Measurements from ENCODE around the gene DLG1.

DNA sequence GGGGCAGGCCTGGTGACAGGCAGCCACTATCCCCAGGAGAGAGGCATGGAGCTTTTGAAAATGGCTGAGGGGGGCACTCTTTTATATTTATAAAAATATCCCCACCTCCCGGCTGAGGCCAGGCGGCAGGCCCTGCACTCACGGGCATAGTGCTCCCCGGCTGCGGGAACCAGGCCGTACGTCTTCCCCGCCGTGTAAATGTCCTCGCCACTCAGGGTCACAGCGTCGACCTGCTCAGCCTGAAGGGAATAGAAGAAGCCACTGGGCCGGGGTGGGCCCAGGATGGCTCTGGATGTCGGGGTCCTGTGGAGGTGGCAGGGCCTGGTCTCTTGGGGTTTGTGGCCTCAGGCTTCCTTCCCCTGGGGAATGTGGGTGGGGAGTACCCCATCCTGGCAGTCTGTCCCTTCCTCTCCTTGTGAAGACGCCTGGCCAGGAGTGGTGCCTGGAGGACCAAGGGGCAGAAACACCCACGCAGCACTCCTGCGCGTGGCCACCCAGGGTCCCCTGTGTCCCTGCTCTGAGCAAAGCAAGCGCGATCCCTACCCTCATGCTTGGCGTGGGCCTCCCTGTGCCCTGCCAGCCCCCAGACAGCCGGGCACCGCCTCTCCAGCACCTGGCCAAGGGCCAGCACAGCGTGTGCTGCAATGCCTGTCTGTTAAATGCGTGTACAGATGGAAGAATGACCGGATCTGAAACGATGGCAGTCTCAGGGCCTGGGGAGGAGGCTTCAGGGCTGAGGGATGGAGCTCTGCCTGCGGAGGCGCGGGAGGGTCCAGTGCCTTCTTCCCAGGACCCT lies 287.7 kb downstream of the DLG1 start:
- TF ChIP-seq, protein P1, sequence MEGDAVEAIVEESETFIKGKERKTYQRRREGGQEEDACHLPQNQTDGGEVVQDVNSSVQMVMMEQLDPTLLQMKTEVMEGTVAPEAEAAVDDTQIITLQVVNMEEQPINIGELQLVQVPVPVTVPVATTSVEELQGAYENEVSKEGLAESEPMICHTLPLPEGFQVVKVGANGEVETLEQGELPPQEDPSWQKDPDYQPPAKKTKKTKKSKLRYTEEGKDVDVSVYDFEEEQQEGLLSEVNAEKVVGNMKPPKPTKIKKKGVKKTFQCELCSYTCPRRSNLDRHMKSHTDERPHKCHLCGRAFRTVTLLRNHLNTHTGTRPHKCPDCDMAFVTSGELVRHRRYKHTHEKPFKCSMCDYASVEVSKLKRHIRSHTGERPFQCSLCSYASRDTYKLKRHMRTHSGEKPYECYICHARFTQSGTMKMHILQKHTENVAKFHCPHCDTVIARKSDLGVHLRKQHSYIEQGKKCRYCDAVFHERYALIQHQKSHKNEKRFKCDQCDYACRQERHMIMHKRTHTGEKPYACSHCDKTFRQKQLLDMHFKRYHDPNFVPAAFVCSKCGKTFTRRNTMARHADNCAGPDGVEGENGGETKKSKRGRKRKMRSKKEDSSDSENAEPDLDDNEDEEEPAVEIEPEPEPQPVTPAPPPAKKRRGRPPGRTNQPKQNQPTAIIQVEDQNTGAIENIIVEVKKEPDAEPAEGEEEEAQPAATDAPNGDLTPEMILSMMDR (IDR thresholded peaks at IDR 0.05): no peak
- no peak for TF ChIP-seq POLR2A (IDR thresholded peaks at IDR 0.05)
